ENCODE results near the gene RBM39. TPM values are rescaled to one million over a fixed set of nuclear protein-coding genes. Genes with fewer than 3 reads are reported as not detected.

Gene RBM39
- total and polyA plus RNA-seq, 2 experiments from 2014 or later: 259 to 413 TPM

DNA sequence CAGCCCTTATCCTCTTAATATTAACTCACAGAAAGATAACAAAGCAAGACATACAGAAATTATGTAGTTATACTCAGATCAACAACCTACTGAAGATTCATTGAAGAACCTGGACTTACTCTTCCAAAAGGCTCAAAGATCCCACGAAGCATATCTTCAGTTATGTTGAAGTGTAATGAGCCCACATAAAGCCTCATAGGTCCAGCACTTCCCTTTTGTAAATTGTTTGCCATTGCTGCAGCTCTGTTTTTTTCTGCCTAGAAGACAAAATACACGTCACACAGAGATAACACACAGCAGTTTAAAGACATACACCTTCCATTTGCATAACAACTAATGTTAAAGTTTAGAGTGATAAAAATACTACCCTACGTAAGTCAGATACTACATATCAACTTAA lies 20.4 kb downstream of the RBM39 start (continued):
- TF ChIP-seq ZNF462 (CRISPR knock-in tag; IDR thresholded peaks at IDR 0.05) (no peak), ZNF331 (CRISPR knock-in tag; IDR thresholded peaks at IDR 0.05; ENCODE audit: low read depth) (no peak), EZH2phosphoT487 (IDR thresholded peaks at IDR 0.05; ENCODE audit: unreplicated experiment) (no peak), ZNF114 (CRISPR knock-in tag; IDR thresholded peaks at IDR 0.05) (no peak)

DNA sequence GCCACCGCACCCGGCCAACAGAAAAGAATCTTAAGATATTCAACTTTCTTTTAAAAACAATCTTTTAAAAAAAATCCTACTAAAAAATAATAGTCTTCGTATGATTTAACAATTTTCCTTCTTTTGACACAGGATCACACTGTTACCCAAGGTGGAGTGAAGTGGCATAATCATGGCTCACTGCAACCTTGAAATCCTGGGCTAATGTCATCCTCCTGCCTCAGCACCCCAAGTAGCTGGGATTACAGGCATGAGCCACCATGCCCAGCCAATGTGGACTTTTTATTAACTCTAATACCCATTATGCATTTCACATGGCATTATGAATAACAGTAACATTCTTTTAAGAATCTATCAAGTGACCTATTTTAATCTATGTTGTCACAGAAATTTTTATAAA lies 20.8 kb downstream of the RBM39 start:
- H3K36me3 ChIP-seq (ENCODE audit: insufficient read depth): peaks cover 99% of the 10 kb centered on the region
- Mint-ChIP-seq H3K4me1 (peaks cover 6% of the 10 kb centered on the region; the same call in 2 of the 3 replicates), H3K27me3 (ENCODE audit: insufficient read depth, low read depth, poor library complexity) (peaks cover 4% of the 10 kb centered on the region), H3K27ac (no peak overlapping the region), H3K9me3 (no peaks in the 10 kb centered on the region), H3K4me3 (no peak overlapping the region), H3K36me3 (ENCODE audit: low read depth) (peaks cover 100% of the 10 kb centered on the region)
- peaks cover 99% of the 10 kb centered on the region for H3K79me2 ChIP-seq (replicated peaks; ENCODE audit: insufficient read depth)
- H3K4me3 ChIP-seq: no peak overlapping the region
- no peak overlapping the region for H2AFZ ChIP-seq
- H3K4me2 ChIP-seq: no peak overlapping the region
- no peaks in the 10 kb centered on the region for H3K4me1 ChIP-seq (ENCODE audit: insufficient read depth)
- no peaks in the 10 kb centered on the region for H3K27me3 ChIP-seq (ENCODE audit: insufficient read depth)
- ATAC-seq: no peak
- no peak for DNase-seq (ENCODE audit: low spot score)
- peaks cover 58% of the 10 kb centered on the region for H3F3A ChIP-seq (replicated peaks; ENCODE audit: low read depth)
- peak overlapping the region; percentile 39; the same call in 1 of the 2 replicates for H3K27ac ChIP-seq (ENCODE audit: low read depth)
- peaks cover 78% of the 10 kb centered on the region for H4K20me1 ChIP-seq (replicated peaks; ENCODE audit: insufficient read depth)
- no peaks in the 10 kb centered on the region for H3K9me2 ChIP-seq (ENCODE audit: insufficient read depth)
- TF ChIP-seq JUNB (IDR thresholded peaks at IDR 0.05; ENCODE audit: unreplicated experiment) (no peak), POLR2AphosphoS5 (IDR thresholded peaks at IDR 0.05; ENCODE audit: low read depth) (no peak), REST (IDR thresholded peaks at IDR 0.05; ENCODE audit: unreplicated experiment) (no peak), NANOG (IDR thresholded peaks at IDR 0.05; ENCODE audit: borderline replicate concordance) (no peak), EZH2 (IDR thresholded peaks at IDR 0.05; ENCODE audit: low read depth, unreplicated experiment) (no peak), EZH2phosphoT487 (IDR thresholded peaks at IDR 0.05; ENCODE audit: unreplicated experiment) (no peak), STAT1 (IDR thresholded peaks at IDR 0.05; ENCODE audit: unreplicated experiment) (no peak), ZNF114 (CRISPR knock-in tag; IDR thresholded peaks at IDR 0.05) (no peak)

All from GM23338 (cell line).